NCI-H2196 (cell line): Measurements from ENCODE around the gene PNPO.
"Not testable (repeated sequence)": the region's sequence is repeated elsewhere in the genome, so short reads cannot be mapped to it uniquely, and the experiment has no call there.

ENCODE experiments used
- DNase-seq: peaks from one replicate; lab custom pipeline; 2025; ENCODE audit not compliant: unreplicated experiment; lab: John Stamatoyannopoulos, UW

PNPO gene

DNA sequence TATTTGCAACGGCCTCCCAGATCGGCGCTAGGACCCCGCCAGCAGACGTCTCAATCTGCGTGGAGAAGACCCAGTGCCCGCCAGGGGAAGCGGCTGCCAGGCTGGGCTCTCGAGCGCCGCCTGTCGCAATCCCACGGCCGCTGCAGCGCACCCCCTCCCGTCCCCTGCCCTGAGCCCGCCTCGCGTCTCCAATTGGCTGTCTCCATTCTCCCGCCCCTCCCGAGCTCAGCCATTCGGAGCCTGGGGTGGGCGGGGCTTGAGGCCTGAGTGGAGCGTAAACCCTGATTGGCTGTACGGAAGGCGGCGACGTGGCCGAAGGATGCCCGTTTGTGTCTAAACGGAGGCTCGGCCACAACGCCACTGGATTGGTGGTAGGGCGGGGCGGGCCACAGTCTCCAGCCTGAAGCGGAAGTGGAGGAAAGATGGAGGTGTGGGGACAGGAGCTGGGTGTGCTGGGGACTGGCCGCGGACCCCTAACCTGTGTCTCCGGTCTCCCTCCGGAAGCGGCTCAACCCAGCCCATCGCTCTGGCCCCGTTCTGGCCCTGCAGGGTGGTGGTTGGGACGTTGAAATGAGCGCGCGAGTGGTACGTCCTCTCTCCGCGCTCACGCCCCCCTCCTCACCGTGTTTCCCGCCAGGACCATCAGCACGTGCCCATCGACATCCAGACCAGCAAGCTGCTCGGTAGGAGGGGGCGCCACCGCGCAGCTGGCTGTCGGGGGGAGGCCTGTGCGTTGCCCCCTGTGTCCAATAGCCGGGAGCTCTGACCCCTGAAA lies 29.5 kb downstream of the PNPO start, which contains the start of gene CDK5RAP3:
Gene CDK5RAP3 (plus strand): TSS at position 389 of the 775 bp plus-strand sequence. CDS start 34 bp downstream, at position 423.
- DNase-seq, result peak; percentile 99

GRCh38 chr17:47973541-47973940 lies 32.2 kb downstream of the PNPO start:
- DNase-seq, result no peak

GRCh38 chr17:47975189-47975822 lies 33.9 kb downstream of the PNPO start:
- no peak for DNase-seq

GRCh38 chr17:47975823-47976205 lies 34.4 kb downstream of the PNPO start:
- DNase-seq, result no peak

GRCh38 chr17:47978324-47978723 lies 37.0 kb downstream of the PNPO start:
- DNase-seq, result peak; percentile 63

DNA sequence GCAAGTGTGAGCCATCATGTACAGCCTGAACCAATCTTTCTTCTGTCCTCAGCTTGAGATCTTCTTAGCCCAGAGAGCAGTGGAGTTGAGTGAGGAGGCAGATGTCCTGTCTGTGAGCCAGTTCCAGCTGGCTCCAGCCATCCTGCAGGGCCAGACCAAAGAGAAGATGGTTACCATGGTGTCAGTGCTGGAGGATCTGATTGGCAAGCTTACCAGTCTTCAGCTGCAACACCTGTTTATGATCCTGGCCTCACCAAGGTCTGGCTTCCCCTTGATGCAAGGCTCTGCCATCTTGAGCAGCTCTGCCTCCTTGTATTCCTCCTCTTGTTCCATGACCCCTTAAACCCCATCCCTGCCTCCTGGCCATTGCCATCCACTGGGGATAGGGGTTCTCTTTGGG lies 39.2 kb downstream of the PNPO start:
- peak; percentile 72 for DNase-seq

DNA sequence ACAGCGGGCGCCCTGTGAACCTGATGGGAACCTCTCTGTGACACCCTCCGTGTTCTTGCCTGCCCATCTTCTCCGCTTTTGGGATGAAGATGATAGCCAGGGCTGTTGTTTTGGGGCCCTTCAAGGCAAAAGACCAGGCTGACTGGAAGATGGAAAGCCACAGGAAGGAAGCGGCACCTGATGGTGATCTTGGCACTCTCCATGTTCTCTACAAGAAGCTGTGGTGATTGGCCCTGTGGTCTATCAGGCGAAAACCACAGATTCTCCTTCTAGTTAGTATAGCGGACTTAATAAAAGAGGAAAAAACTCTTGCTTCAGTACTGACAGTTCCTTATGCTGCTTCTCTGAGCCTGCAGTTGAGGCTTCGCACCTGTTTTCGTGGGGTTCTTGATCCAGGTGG lies 40.1 kb downstream of the PNPO start:
- DNase-seq, result no peak

DNA sequence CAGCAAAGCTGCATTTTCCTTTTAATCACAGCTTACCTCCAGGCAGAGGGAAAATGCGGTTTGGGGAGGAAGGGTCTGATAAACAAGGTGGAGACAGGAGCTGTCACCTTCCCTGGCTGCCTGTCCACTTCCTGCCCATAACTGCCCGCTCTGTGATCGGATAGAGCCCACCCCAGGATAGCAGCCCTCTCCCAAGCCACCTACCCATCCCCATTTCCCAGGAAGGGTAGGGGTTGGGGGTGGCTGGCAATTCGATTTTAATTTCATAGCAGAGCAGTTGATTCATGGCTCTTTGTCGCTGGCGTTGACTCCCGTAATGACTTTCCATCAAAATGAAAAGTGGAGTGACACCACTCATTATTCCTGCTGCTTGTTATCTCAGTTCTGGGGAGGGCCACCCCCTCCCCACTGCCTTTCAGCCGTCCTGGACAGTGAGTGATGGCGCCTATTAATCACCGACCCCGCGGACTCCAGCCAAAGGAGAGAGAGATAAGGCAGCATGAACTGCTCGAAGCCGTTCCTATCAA lies 40.8 kb downstream of the PNPO start:
- no peak for DNase-seq

- no peak for DNase-seq
Observed at GRCh38 chr17:47982645-47983390, 41.4 kb downstream of the PNPO start.

DNA sequence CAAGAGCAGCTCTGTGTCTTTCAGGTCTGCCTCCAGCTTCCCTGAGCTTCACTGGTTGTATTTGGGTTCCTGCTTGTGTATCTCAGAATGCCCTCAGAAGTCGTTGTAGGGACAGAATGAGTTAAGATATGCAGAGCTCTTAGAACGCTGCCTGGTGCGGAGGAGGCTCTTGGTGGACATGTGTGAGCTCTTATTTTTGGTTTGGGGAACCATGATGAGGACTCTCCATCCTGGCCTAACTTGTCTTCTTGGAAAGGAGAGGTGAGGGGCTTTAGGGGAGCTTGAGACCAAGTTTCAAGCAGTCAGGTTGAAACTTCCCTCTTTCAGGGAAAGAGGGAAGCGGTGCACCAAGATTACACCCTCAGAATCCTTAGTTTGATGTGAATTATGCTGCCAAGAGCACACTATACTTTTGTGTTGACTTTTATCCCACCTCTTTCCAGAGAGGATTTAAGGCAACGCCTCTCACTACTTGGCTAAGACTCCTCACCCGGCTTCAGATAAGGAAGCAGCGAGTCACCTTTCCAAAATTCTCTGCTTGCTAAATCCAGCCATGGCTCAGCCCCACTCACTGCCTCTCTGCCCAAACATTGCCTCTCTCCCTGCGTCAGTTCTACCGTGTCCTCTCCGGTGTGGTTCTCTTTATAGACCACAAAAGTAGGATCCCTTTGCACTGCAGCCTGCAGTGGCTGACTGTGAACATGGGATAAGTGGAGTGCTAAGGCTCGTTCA lies 42.3 kb downstream of the PNPO start:
- DNase-seq, result no peak

DNA sequence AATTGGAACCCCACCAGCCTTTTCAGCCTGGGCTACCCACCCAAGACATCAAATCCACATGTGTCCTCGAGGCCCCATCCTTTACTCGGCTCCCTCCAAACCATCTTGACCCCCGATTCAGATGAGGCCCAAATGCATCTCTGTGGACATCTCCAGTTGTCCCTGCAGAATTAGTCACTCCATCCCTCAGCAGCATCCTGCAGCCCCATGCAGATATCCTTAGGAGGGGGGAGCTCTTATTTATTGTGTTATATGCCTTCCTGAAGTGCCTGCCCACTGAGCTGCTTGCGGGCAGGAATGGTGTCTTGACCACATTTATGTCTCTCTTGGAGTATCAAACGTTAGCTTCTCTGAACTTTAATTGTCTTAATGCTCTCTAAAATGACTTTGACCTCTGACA lies 45.1 kb downstream of the PNPO start:
- DNase-seq, result no peak

DNA sequence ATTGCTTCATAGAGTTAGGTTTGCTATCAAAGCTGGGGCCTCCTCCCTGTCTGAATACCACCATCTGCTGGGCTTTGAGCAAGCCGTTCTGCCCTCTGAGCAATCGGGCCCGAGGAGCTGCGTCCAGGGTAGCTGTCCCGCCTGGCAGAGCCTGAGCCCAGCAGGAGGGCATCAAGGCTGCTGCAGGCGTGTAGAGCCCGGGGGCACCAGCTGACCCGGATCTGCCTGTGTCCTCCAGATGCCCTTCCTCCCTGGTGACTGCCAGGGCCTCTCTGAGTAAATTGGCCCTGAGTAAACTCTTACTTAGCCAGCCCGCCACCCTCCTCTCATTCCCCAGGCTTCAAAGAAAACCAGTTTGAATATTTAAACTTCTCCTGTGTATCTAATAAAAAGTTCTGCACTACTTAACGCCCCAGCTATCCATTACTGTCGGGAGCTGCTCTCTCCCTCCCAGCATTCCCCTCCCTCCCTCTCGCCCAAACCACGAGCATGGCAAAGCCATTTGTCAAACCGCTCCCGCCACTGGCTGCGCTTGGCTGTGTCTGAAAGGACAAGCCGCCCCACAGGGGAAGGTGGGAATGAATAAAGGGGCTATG lies 46.0 kb downstream of the PNPO start:
- no peak for DNase-seq

DNA sequence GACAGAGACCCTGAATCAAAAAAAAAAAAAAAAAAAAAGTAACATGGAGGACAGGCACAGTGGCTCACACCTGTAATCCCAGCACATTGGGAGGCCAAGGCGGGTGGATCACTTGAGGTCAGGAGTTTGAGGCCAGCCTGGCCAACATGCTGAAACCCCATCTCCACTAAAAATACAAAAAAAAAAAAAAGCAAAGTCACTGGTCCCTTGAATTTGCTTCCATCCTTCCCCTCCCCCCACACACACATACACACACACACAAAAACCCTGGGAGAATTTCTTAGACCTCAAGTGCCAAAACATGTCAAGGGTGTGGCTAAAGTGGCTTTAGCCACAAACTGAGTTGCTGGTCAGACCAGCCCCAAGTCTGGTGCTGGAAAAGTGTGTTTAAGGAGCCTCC lies 47.1 kb downstream of the PNPO start:
- DNase-seq, result not testable (repeated sequence)

- DNase-seq, result no peak
Observed at GRCh38 chr17:47989159-47989558, 47.8 kb downstream of the PNPO start.

DNA sequence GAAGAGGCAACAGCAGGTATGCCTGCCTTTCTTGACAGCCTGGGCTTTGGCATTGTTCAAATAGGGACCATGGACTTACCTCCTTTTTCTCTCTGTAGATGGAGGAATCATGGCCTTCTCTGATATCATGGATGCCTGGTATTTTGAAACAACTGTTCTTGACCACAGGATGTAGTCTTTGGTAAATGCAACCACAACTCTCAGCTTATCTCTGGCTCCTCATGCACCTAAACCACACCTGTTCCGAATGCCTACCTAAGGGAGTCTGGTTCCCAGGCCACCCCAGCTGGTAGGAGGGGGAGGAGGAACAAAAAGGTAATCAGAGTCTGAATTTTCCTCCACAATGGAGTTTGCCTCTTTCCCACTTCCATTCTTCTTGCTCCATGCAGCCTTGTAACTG lies 48.3 kb downstream of the PNPO start:
- DNase-seq, result no peak

- DNase-seq, result no peak
Observed at GRCh38 chr17:47990962-47991731, 49.8 kb downstream of the PNPO start.

DNA sequence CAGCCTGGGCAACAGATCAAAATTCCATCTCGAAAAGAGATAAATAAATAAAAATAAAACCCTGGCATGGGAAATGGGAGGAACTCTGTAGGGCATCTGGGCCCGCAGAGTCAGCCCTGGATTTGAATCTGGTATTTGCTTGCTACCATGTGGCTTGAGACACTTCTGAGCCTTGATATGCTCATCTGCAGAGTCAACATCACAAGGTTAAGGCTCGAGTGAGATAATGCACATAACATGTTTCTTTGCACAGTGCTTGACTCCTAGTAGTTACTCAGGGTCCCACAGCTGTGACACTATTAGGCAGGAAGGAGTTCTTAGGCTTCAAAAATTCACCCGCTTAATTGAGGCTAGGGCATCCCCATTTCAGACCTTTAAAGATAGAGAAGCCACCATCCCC lies 50.8 kb downstream of the PNPO start:
- no peak for DNase-seq

GRCh38 chr17:47993031-47993564 lies 51.7 kb downstream of the PNPO start:
- DNase-seq, result no peak

DNA sequence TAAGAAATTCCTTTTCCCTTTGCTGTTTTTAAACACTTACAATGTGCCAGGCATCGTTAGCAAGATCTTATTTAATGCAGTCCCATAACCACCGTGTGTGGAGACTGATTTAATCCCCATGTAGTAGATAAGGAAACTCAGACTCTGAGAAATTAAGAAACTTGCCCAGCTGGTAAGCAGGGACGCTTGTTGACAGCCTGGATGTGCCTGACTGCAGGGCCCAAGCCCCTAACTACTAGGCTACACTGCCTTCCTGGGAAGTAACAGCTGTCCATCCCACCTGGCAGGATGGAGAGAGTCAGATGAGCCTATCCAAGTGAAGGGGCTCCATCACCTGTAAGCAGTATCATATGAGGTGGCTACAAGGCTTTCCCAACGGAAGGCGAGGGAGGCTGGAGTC lies 52.6 kb downstream of the PNPO start:
- DNase-seq, result no peak

DNA sequence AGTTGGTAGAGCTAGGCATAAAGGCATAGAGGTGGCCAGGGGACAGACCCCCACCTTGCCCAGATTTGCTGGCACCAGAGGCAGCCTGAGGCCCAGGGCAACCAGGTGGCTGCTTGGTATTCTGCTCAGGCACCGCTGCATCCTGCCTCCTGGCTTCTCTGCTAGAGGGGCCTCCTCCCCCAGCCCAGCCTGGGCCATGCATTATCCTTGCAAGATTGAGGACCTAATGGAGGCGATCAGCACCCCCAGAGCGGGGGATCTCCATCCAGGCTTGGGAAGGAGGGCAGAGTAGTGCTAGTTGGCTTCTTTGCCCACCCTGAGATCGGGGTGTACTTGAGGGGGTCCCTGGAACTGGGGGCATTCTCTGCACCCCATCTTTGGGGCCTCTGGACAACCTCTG lies 53.4 kb downstream of the PNPO start:
- no peak for DNase-seq
